Dedifferentiated amniotic fluid mesenchymal stem cell (primary cell): Measurements from ENCODE around the gene LAMTOR1.

ENCODE experiments used
- DNase-seq: peaks from one replicate; pipeline ENCODE4 v3.0.0-alpha.2; 2016; ENCODE audit errors: extremely low spot score

The LAMTOR1 gene

GRCh38 chr11:72119198-72119597 is 16.1 kb upstream of the LAMTOR1 start:
- no peak for DNase-seq

DNA sequence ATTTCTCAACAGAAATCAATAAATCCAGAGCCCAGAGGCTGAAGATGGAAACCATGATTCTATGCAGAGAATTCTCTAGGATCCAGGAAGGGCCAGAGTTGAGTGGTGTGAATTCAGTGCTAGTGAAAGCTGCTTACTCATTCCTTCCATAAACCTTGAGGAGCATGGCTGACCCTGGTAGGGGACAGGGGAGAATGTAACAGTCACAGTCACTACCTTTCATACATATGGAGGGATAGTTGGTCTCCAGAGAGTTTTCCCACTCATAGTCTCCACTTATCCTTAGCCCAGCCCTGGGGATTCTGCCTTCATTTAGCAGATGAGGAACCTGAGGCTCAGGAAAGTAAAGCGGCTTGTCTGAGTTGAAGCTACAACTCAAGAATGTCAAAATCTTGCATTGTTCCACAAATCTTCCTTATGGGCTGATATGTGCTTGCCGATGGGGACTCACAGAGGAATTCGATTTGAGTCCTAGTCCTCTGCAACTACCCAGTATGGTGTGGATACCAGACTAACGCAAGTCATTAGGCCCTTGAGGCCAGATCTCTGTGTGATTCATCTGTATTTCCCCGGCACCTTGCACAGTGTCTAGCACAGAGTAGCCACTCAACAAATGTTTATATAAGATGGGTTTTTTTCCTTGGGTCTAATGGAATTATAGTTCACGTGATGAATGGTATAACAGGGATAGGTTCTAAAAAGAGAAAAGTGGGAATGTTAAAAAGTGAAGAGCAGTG is 13.1 kb upstream of the LAMTOR1 start:
- no peak for DNase-seq

- DNase-seq, result no peak
These were observed 11.5 kb upstream of the LAMTOR1 start for GRCh38 chr11:72114570-72114969.

DNA sequence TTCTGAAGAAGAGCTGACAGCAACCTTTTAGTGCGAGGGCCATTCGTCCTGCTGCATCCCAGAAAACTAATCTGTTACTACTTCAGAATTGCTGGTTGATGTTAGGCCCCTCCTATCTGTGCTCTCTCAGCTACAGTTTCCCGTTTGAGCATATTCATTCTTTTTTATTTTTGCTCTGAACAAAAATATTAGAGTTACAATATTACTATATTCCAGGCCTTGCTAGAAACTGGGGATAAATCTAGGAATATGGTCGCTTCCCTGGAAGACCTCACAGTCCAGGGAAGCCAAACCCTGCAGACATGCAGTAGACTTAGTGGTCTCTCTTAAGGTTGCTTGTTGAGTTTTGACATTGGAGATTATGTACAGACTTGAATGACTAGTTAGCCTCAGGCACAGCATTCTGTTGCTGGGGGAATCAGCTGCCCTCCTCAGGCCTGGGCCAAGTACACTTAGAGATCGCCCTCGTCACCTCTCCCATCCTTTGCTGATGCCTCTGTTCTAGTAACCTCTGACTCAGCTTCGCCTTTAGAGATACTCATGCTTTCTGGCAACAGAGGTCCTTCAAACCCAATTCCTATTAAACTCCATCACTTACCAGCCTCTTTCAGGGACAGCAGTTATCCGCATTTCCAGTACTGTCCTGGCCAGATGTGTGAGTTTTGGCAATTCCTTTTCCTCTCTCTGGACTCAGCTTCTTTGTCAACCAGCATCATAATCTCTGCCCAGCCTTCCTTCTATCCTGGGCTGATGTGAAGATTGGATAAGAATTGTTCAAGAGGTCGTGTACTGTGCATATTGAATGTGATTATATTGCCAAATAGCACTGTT is 10.1 kb upstream of the LAMTOR1 start:
- DNase-seq, result no peak

GRCh38 chr11:72112143-72112977 is 9.3 kb upstream of the LAMTOR1 start, which contains the start of gene ANAPC15:
Gene ANAPC15 (minus strand): TSS chr11:72112695. CDS start chr11:72111276, 1,419 bp downstream.
- peak; percentile 100 for DNase-seq

- DNase-seq, result no peak
These were observed 8.4 kb upstream of the LAMTOR1 start for GRCh38 chr11:72111300-72112142.

GRCh38 chr11:72105888-72106287 is 2.8 kb upstream of the LAMTOR1 start, which contains the start of gene TOMT:
Gene TOMT (plus strand): TSS chr11:72105924. CDS start chr11:72105952, 28 bp downstream.
- DNase-seq, result no peak

DNA sequence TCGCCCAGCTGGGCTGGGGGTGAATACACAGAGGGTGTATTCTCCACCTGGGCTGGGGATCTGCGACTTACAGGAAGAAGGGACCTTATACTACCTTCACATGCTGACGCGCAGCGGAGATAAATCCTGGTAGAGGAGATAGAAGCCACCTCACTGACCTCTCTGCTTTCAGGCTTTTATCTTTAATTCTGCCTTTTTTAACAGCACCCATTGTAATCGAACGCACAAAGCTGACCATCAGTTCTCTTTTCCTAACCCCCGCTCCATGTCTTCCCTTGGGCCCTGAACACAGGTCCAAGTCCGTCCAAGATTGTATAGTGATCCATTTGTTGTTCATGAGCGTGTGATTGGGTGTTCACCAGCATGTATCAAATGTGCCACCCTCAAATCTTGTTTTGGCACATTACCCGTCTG is 664 bp upstream of the LAMTOR1 start:
- no peak for DNase-seq

GRCh38 chr11:72102631-72102945 is 509 bp downstream of the LAMTOR1 start:
- peak; percentile 15 for DNase-seq

DNA sequence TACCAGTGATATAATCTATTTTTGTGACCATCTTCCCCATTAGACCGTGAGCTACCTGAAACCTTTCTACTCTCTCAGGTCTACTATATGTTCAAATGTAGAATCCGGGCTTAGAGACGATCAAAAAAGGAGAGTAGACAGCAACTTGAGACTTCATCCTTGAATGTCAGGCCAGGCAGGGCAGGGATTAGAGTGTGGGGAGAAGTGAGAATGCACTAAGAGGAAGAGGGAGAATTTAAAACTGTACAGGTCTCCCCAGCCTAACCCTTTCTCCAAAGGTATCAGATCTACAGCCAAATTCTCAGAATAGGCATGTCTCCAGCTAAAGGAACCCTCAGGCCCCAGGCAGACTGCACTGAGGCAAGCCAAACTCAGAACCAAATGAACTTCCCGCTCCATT is 935 bp downstream of the LAMTOR1 start:
- no peak for DNase-seq

GRCh38 chr11:72100462-72100861 is 2.6 kb downstream of the LAMTOR1 start:
- DNase-seq, result no peak

- DNase-seq, result no peak
These were observed 3.1 kb downstream of the LAMTOR1 start for GRCh38 chr11:72100009-72100408.

GRCh38 chr11:72098741-72099140 is 4.4 kb downstream of the LAMTOR1 start:
- DNase-seq, result no peak

DNA sequence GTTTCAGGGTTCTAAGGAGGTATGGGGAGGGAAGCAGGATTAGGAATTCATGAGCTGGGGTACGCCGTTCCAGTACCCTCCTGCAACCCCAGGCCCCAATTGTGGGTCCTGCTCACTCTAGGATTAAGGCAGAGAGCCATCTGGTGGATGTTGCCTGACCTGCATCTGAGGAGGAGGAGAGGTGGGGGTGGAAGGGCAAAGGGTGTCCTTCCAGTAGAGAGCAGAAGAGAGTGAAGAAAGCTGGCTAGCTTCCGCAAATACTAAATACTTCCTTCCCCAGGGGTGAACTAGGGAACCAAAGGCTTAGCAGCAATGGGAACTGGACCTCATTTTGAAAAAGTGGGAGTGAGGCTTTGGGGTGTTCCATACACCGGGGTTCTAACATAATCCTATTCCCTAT is 11.8 kb downstream of the LAMTOR1 start:
- DNase-seq, result peak; percentile 61

- DNase-seq, result no peak
These were observed 14.9 kb downstream of the LAMTOR1 start for GRCh38 chr11:72088076-72088808.

- DNase-seq, result no peak
These were observed 17.3 kb downstream of the LAMTOR1 start for GRCh38 chr11:72085621-72086351.

- no peak for DNase-seq
These were observed 18.1 kb downstream of the LAMTOR1 start for GRCh38 chr11:72084965-72085364.

DNA sequence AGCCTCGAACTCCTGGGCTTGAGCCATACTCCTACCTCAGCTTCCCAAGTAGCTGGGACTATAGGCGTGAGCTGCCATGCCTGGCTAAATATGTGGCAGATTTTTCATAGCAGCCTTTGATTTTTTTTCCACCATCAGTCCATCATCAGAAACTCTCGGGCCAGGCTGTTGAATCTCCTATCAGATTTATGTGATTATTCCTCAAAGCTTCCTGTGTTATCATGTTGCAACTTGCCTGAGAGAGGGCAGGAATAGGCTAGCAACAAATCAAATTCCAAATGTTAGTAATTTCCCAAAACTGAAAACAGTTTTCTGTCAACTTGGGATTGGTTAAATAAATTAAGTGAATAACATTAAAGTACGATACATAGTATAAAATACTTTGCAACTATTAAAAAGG is 19.0 kb downstream of the LAMTOR1 start:
- no peak for DNase-seq

DNA sequence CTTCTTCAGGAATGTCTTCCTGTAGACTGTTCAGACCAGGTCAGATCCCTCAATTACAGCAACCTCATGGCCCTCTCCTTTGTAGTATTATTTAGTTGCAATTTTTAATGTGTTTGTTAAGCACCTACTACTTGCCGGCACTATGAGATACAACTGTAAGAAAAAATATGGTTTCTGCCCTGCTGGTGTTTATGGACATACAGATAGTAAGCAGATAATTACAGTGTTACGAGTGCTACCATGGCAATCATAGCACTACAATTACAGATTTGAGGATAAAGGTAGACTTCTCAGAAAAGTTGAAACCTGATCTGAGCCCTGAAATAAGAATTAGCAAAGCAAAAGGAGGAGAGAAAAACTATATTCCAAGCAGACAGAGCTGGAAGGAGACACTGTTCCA is 19.7 kb downstream of the LAMTOR1 start:
- no peak for DNase-seq
